HG02938 (cell line): ENCODE data around the gene C19orf44.
A peak's percentile ranks its signal among the peaks of the same experiment; 100 is the strongest.
"Not testable (repeated sequence)": the region's sequence is repeated elsewhere in the genome, so short reads cannot be mapped to it uniquely, and the experiment has no call there.

ENCODE experiments used
- ATAC-seq: cut with Tn5 transposase; IDR thresholded peaks from one replicate; pipeline ENCODE4 v1.9.1; 2021; ENCODE audit warnings: mild to moderate bottlenecking, moderate library complexity; ENCODE audit not compliant: unreplicated experiment

C19orf44 gene

DNA sequence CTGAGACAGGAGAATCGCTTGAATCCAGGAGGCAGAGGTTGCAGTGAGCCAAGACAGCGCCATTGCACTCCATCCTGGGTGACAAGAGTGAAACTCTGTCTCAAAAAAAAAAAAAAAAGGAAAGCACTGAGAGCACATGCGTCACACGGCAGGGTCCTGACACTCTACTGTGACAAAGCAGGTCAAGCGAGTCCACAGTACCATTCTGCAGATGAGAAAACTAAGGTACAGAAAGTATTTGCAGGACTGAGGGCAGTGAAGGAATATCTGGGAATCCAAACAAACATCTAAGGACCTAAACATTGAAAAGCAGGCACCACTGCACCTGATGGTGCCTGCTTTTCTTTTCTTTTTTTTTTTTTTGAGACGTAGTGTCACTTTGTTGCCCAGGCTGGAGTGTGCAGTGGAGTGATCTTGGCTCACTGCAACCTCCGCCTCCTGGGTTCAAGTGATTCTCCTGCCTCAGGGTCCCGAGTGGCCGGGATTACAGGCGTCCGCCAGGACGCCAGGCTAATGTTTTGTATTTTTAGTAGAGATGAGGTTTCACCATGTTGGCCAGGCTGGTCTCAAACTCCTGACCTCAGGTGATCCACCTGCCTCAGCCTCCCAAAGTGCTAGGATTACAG lies 29.3 kb upstream of the C19orf44 start:
- not testable (repeated sequence) for ATAC-seq

DNA sequence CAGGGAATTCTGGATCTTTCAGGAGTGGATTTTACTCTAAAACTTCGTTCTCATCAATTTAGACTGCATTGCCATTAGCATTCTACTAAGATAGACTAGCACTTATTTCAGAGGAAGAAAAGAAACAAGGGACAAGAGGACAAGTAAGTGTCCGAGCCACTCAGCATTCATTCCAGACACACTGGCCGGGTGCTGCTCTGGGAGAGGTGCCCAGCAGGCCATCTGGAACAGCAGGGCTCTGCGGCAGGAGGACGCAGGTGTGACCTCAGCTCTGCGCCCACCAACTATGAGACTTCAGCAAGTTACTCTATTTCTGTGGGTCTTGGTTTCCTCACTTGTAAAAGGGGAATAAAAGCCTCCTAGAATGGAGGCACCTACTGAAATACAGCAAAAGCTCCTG lies 28.6 kb upstream of the C19orf44 start:
- ATAC-seq: no peak

DNA sequence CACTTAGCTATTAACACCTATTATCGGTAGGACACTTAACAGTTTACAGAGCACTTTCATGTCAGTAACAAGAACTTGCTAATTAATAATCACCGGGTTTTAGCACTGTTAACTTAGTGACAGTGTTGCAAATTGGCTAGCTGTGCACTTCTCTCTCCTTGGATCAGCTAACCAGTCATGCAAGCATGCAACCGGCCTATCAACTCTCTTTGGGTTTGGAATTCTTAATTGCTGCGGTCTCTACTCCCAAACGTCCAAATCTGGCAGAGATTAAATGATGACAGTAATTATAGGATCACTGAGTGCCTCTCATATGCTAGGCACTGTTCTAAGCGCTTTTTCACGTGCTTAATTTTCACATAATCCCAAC lies 25.7 kb upstream of the C19orf44 start:
- no peak for ATAC-seq

DNA sequence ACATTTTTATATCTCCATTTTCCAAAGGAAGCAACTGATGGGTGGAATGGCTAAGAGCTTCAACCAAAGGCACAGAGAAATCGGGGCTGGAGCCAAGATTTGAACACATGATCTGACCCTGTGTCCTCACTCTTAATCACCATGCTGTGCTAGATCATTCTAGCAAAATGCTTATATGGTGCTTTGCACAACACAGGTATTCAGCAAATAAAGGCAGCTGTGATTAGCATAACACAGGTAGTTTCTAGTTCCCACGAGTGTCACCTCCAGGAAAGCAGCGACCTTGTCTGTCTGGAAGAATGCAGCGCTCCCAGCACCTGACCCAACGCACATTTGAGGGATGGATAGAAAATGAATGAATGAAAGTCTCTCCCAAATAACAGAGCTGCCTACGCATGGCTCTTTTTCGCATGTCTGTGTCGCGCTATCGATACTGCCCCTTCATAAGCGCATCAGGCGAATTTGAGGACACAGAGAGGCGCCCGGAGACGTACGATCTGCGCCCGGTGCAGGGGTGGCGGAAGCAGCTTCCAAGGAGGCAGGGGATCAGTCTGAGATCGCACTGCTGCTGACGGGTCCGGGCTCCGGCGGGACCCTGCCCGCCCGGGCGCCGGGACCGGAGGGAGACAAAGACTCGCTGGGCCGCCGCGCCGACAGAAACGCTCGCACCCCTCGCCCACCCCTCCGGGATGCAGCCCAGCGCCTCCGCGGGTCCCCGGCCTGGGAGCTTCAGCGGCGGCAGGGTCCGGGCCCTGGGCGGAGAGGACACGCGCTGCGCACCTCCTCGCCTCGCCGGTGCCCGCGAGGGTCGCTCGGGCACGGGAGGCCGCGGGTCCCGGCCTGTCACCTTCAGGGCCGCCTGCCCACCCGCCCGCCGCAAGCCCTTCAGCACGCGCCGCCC lies 25.0 kb upstream of the C19orf44 start:
- peak; percentile 25 for ATAC-seq

DNA sequence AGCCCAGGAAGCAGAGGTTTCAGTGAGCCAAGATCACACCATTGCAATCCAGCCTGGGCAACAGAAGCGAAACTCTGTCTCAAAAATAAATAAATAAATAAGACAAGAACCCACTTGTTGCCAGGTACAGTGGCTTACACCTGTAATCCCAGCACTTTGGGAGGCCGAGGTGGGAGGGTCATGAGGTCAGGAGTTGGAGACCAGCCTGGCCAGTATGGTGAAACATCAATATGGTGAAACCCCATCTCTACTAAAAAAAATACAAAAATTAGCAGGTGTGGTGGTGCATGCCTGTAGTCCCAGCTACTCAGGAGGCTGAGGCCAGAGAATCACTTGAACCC lies 23.7 kb upstream of the C19orf44 start:
- not testable (repeated sequence) for ATAC-seq

DNA sequence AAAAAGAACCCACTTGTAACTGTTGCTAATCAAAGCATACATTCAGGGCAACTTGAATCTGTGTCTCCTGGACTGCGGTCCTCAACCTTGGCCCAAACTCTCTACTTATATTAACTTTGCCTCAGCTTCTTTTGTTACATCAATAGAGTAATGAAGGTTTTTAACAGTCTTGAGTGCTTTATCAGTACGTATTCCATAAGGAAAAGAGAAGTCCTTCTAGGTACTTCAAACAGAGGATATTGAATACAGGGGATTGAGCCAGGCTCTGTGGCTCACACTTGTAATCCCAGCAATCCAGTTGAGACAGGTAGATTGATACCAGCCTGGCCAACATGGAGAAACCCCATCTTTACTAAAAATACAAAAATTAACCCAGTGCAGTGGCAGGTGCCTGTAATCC lies 23.2 kb upstream of the C19orf44 start:
- no peak for ATAC-seq

DNA sequence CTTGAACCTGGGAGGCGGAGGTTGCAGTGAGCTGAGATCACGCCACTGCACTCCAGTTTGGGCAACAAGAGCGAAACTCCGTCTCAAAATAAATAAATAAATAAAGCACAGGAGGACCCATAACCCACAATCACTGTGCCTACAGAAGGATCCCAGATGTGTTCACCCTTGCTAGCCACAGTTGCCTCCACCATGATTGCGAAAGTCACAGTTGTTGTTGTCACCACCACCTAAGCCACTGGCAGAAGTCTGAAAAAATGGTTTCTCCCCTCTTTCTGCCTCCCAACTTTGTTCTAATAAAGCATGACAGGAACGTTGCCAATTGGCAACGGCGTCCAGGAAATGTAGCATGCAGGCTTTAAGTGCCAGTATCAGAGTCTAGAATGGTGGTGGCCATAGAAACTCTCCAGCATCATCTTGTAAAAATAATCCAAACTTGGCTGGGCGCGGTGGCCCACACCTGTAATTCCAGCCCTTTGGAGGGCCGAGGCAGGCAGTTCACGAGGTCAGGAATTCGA lies 22.3 kb upstream of the C19orf44 start:
- ATAC-seq: no peak

DNA sequence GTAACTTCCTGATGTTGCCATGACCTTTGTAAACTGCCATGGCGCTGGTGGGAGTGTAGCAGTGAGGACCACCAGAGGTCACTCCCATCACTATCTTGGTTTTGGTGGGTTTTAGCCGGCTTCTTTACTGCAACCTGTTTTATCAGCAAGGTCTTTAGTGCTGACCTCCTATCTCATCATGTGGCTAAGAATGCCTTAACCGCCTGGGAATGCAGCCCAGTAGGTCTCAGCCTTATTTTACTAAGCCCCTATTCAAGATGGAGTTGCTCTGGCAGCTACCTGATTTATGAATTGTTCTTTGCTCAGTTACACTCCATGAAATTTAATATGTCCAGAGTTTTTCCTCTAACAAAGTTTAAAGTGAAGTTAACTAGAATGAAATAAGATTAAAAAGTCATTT lies 19.8 kb upstream of the C19orf44 start:
- ATAC-seq: no peak

DNA sequence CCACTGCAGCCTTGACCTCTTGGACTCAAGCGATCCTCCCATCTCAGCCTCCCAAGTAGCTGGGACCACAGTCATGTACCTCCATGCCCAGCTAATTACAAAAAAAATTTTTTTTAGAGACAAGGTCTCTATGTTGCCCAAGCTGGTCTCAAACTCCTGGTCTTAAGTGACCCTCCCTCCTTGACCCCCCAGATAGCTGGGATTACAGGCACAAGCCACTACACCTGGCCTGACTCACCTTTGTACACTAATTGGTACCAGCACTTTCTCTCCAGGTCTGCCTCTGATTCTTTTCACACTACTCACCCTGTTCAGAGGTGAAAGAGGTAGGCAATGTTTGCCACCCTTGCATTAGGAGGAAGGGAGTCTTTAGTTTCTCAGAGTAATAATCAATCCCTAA lies 18.9 kb upstream of the C19orf44 start:
- no peak for ATAC-seq

DNA sequence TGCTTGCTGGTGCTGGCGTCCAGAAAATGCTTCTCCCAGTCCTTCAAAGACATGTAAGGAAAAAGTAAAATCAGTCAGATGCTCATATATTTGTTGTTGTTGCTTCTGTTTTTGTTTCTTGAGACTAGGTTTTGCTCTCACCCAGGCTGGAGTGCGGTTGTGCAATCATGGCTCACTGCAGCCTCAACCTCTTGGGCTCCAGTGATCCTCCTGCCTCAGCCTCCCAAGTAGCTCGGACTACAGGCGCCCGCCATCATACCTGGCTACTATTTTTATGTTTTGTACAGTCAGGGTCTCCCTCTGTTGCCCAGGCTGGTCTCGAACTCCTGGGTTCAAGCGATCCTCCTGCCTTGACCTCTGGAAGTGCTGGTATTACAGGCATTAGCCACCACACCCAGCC lies 13.4 kb upstream of the C19orf44 start:
- ATAC-seq: no peak

DNA sequence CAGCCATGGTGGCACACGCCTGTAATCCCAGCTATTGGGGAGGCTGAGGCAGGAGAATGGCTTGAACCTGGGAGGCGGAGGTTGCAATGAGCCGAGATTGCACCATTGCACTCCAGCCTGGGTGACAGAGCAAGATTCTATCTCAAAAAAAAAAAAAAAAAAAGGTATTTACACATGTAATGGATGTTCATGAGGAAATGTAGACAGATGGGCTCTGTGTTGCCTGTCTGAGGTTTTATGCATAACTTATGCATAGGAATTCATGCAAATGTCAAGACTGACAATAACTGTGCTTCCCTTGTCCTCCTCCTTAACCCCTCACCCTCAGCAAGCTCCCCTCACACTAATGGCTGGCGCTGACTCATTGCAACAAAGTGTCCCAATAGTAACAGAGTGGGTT lies 9.7 kb upstream of the C19orf44 start:
- not testable (repeated sequence) for ATAC-seq

DNA sequence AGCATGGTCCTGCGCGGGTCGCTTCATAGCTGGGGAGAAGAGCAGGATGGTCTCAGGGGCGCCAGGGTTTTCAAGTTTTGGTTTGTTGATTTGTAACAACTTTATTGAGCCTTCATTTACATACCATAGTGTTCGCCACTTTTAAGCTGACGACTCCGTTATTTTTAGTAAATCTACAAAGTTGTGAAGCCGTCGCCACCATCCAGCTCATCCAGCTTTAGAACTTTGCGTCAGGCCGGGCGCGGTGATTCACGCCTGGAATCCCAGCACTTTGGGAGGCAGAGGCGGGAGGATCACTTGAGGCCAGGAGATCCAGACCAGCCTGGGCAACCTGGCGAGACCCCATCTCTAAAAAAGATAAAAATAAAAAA lies 404 bp downstream of the C19orf44 start:
- ATAC-seq: no peak

DNA sequence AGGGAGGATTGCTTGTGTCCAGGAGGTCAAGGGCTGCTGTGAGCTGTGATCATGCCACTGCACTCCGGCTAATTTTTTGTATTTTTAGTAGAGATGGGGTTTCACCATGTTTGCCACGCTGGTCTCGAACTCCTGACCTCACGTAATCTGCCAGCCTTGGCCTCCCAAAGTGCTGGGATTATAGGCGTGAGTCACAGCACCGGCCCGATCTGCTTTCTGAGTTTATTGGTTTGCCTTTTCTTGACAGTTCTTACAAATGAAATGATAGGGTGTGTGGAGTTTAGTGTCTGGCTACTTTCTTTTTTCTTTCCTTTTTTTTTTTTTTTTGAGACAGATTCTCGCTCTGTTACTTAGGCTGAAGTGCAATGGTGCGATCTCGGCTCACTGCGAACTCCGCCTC lies 848 bp downstream of the C19orf44 start:
- no peak for ATAC-seq

DNA sequence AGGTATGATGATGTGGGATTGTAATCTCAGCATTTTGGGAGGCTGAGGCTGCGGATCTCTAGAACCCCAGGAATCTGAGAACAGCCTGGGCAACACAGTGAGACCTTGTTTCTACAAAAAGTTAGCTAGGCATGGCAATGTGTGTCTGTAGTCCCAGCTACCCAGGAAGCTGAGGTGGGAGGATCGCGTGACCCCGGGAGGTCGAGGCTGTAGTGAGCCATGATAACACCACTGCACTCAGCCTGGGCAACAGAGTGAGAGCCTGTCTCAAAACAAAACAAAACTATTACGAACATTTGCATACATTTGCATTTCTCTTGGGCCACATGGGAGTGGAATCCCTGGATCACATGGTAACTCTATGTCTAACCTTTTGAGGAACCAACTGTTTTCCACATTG lies 1.6 kb downstream of the C19orf44 start:
- ATAC-seq: no peak

DNA sequence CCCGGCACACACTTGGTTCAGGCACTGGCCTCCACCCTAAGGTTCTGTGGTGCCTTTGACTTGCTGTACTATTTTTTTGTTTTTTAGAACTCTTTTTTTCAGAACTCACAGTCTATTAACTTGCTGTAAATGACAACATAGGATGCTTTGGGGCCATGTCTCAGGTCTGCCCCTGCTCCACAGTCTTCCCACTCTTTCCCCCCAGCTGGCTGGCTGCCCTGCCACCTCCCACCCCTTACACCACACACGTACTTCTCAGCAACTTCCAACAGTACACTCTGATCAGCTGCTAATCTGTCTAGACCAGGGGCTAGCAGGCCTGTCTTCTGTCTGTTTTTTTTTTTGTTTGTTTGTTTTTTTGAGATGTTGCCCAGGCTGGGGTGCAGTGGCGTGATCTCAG lies 8.1 kb downstream of the C19orf44 start:
- ATAC-seq: no peak

DNA sequence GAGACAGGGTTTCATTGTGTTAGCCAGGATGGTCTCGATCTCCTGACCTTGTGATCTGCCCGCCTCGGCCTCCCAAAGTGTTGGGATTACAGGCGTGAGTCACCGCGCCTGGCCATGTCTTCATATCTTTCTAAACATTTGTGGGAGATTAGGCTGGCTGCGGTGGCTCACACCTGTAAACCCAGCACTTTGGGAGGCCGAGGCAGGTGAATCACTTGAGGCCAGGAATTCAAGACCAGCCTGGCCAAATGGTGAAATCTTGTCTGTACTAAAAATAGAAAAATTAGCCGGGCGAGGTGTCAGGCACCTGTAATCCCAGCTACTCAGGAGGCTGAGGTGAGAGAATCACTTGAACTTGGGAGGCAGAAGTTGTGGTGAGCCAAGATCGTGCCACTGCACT lies 10.0 kb downstream of the C19orf44 start:
- not testable (repeated sequence) for ATAC-seq

DNA sequence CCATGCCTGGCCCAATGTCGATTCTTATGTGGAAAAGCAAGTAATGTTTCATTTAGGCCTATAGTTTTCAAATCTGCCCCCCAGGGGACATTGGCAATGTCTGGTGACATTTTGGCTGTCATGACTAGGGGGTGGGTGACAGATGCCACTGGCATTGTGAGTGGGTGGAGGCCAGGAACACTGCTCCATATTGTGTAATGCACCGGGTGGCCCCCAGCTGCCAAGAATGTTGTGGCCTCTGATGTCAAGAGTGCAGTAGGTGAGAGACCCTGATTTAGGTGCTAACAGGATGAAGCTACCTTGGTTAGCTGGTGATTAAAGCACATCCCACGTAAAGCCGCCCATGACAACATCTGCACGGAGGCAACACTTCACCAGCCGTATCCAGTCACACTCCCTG lies 10.8 kb downstream of the C19orf44 start:
- no peak for ATAC-seq

DNA sequence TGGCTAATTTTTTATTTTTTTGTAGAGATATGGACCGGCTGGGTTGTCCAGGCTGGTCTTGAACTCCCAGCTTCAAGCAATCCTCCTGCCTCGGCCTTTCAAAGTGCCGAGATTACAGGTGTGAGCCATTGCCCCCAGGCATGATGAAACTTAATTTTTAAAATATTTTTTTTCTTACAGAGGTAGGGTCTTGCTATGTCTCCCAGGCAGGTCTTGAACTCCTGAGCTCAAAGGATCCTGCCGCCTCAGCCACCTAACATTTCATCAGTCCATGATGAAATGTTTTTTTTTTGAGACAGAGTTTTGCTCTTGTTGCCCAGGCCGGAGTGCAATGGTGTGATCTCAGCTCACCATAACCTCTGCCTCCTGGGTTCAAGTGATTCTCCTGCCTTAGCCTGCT lies 12.4 kb downstream of the C19orf44 start:
- no peak for ATAC-seq

DNA sequence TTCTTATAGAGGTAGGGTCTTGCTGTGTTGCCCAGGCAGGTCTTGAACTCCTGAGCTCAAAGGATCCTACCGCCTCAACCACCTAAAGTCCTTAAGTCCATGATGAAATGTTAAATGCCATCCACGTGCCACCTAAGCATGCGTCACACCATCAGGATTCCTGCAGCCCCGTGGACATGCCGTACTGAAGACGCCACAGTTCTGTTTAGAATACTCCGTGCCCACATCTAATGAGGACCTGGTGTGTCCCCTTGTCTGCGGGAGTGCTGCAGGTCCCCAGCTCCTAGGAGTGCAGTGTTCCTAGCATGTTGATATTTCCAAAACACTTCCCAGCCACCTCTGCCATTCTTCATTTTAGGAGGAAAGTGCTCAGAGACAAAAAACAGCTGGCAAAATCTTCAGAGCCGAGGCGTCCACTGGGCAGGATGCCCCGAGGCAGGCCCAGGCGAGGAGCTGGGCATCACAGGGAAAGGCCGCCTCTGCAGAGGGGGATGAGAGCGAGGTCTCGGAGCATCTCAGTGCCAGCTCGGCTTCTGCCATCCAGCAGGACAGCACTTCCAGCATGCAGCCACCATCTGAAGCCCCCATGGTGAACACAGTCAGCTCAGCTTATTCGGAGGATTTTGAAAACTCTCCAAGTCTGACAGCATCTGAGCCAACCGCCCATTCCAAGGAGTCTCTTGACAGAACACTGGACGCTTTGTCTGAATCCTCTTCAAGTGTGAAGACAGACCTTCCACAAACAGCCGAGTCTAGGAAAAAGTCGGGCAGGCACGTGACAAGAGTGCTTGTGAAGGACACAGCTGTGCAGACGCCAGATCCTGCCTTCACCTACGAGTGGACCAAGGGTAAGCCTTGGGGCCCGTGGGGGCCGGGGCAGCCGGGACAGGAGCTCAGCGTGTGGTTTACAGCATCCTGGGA lies 13.2 kb downstream of the C19orf44 start:
- ATAC-seq: no peak

DNA sequence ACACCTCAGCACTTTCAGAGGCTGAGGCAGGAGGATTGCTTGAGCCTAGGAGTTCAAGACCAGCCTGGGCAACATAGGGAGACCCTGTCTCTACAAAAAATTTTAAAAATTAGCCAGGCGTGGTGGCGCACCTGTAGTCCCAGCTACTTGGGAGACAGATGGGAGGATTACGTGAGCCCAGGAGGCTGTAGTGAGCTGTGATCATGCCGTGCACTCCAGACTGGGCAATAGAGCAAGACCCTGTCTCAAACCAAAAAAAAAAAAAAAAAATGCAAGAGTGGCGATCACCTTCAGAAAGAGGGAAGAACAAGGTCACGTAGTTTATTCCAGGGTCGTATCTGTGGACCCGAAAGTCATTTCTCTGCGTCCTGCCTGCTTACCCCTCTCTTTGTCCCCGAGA lies 16.4 kb downstream of the C19orf44 start:
- not testable (repeated sequence) for ATAC-seq

DNA sequence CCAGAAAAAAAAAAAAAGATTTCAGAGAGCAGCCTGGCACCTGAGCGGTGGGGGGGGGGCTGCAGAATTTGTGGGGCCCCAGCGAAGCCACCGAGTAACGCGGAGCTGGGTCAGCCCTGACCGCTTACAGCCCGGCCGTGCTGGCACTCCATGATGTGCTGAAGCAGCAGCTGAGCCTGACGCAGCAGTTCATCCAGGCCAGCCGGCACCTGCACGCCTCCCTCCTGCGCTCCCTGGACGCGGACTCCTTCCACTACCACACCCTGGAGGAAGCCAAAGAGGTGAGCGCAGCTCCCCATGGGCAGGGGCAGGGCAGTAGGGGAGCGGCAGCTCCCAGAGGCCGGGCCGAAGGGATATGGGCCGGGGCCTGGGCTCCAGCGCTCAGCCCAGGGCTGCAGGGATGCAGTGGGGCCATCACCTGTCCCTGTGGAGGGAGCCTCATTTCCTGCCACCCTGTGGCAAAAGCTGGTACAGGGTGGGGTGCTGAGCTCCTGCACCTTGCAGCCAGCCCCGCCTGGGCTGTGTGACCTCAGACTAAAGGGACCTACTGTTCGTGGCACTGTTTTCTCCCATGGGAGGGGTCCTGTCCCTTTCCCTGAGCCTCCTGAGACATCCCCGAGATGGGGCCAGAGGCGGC lies 18.3 kb downstream of the C19orf44 start:
- ATAC-seq: no peak
